Endothelial cell of umbilical vein (primary cell): Measurements from ENCODE around the gene HLX.

Experiments
- EZH2 ChIP-seq: IDR thresholded peaks from 2 replicates; pipeline ENCODE4 v1.6.1; 2012; ENCODE audit warnings: borderline replicate concordance, low read depth, mild to moderate bottlenecking, moderate library complexity, low read length, inconsistent platforms; ENCODE audit not compliant: severe bottlenecking
- POLR2A ChIP-seq: IDR thresholded peaks from 2 replicates; pipeline ENCODE4 v1.6.1; 2012; ENCODE audit warnings: low read depth, mild to moderate bottlenecking, control low read depth, low read length
- POLR2AphosphoS5 ChIP-seq: IDR thresholded peaks from 2 replicates; pipeline ENCODE4 v1.6.1; 2012; ENCODE audit warnings: low read depth, mild to moderate bottlenecking, control low read depth, low read length, moderate library complexity; ENCODE audit not compliant: insufficient read depth
- TF ChIP-seq, protein P1 (sequence below), 2 donors: IDR thresholded peaks; 1 replicate in 1 of 2; 2 replicates in 1 of 2; pipeline ENCODE4 v1.5.1; 2011; ENCODE audit warnings: low read length in 2 of 2, mild to moderate bottlenecking in 2 of 2, moderate library complexity in 2 of 2, control low read depth in 1 of 2, inconsistent platforms in 1 of 2, low read depth in 1 of 2; ENCODE audit not compliant: insufficient read depth in 1 of 2; ENCODE audit errors: extremely low read depth in 1 of 2

DNA sequence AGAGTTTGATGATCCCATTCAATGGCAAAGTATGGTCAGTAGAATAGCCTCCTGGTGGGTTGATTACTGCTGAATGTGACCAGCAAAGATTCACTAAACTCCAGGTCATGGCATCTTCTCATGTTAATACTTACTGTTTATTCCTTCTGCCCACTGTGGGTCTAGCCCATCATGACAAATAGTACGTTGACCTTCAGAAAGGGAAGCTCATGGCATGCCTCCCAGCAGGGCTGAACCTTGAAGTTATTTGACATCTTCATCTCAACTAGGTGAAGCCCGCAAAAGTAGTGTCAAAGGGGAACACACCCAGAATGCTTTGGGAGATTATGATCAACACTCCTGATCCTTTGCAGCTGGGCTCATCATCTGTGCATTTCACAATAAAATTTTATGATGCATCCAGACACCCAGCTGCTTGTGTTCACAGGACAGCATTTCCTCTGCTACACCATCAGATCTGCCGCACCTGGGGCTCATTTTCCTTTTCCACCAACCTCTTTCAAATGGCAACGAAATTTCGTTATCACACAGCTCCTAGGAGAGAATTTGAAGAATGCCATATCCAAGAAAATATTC, 49.6 kb downstream of the HLX start:
- TF ChIP-seq, protein P1, sequence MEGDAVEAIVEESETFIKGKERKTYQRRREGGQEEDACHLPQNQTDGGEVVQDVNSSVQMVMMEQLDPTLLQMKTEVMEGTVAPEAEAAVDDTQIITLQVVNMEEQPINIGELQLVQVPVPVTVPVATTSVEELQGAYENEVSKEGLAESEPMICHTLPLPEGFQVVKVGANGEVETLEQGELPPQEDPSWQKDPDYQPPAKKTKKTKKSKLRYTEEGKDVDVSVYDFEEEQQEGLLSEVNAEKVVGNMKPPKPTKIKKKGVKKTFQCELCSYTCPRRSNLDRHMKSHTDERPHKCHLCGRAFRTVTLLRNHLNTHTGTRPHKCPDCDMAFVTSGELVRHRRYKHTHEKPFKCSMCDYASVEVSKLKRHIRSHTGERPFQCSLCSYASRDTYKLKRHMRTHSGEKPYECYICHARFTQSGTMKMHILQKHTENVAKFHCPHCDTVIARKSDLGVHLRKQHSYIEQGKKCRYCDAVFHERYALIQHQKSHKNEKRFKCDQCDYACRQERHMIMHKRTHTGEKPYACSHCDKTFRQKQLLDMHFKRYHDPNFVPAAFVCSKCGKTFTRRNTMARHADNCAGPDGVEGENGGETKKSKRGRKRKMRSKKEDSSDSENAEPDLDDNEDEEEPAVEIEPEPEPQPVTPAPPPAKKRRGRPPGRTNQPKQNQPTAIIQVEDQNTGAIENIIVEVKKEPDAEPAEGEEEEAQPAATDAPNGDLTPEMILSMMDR (IDR thresholded peaks at IDR 0.05; ENCODE audit: extremely low read depth in 1 of 2, insufficient read depth in 1 of 2, low read depth in 1 of 2, low read length in 2 of 2) = no peak
- no peak for TF ChIP-seq POLR2AphosphoS5
- TF ChIP-seq POLR2A = no peak
- no peak for TF ChIP-seq EZH2
